ENCODE data around the gene ARHGEF6. TPM values are rescaled to one million over a fixed set of nuclear protein-coding genes. Genes with fewer than 3 reads are reported as not detected.

The ARHGEF6 gene
- total RNA-seq (2021) (5.1 to 5.6 TPM (median 5.2 TPM) in 3 replicates), Bru-seq, nascent RNA (percentile 36 among the genes with signal in this experiment)
- long read RNA-seq, experiment 1, full-length matches to known transcripts, result 17 of 33 reads
- long read RNA-seq, experiment 1, partial matches to known transcripts, result 8 of 33 reads
- long read RNA-seq, experiment 1, other reads (novel, unspliced or antisense), result 8 of 33 reads
- long read RNA-seq, experiment 2, partial matches to known transcripts, result 4 of 12 reads
- long read RNA-seq, experiment 2, other reads (novel, unspliced or antisense), result 8 of 12 reads
- long read RNA-seq, experiment 3, partial matches to known transcripts, result 1 of 1 reads
- long read RNA-seq, experiment 3, other reads (novel, unspliced or antisense), result 0 of 1 reads

DNA sequence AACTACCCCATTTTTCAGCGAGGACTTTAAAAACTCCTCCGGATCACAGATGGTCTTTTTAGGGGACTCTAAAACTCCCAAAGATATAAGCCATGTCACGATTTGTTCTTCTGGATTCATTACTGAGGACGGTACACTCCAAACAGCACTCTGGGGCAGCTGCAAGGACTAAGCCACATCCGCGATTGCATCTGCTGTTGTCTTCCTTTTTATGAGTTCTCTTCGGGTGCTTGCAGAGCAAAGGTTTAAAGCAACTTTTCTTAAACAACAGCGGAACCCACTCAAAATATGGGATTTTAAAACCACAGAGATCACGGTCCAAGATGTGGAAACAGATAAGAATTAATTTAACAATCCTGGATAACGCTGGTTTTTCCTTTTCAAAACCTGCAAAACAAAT, at the start of gene ARHGEF6:
TSS of gene ARHGEF6 (minus strand) at position 170 of the 400 bp plus-strand sequence. CDS start at position 120, 50 bp downstream.
- ATAC-seq, result no peak

GRCh38 chrX:136829413-136829812, 48.7 kb upstream of the ARHGEF6 start:
- ChIA-PET POLR2A (no interaction called here), CTCF (no interaction called here)
- ATAC-seq (no peak), DNase-seq (ENCODE audit: low spot score) (no peak)
- Mint-ChIP-seq H3K4me3 (no peak overlapping the region), H3K9me3 (0 out of 2 replicates have a peak, but pooled peaks cover 6% of the 10 kb centered on the region), H3K27me3 (ENCODE audit: low read depth) (no peaks in the 10 kb centered on the region), H3K27ac (no peak overlapping the region), H3K36me3 (no peaks in the 10 kb centered on the region; the same call in none of the 2 replicates), H3K4me1 (0 out of 2 replicates have a peak, but pooled peaks cover 2% of the 10 kb centered on the region)
- no peak for TF ChIP-seq E2F4 (CRISPR knock-in tag; IDR thresholded peaks at IDR 0.05; ENCODE audit: borderline replicate concordance, low read depth)
- TF ChIP-seq, protein P1, sequence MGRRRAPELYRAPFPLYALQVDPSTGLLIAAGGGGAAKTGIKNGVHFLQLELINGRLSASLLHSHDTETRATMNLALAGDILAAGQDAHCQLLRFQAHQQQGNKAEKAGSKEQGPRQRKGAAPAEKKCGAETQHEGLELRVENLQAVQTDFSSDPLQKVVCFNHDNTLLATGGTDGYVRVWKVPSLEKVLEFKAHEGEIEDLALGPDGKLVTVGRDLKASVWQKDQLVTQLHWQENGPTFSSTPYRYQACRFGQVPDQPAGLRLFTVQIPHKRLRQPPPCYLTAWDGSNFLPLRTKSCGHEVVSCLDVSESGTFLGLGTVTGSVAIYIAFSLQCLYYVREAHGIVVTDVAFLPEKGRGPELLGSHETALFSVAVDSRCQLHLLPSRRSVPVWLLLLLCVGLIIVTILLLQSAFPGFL (CRISPR knock-in tag; IDR thresholded peaks at IDR 0.05; ENCODE audit: borderline replicate concordance), result no peak
- no peak for TF ChIP-seq CBFB (CRISPR knock-in tag; IDR thresholded peaks at IDR 0.05; ENCODE audit: low read depth)
- no peak for TF ChIP-seq GABPB1 (CRISPR knock-in tag; IDR thresholded peaks at IDR 0.05)
- TF ChIP-seq MYBL2 (CRISPR knock-in tag; IDR thresholded peaks at IDR 0.05), result no peak
- TF ChIP-seq, protein P2, sequence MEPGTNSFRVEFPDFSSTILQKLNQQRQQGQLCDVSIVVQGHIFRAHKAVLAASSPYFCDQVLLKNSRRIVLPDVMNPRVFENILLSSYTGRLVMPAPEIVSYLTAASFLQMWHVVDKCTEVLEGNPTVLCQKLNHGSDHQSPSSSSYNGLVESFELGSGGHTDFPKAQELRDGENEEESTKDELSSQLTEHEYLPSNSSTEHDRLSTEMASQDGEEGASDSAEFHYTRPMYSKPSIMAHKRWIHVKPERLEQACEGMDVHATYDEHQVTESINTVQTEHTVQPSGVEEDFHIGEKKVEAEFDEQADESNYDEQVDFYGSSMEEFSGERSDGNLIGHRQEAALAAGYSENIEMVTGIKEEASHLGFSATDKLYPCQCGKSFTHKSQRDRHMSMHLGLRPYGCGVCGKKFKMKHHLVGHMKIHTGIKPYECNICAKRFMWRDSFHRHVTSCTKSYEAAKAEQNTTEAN (CRISPR knock-in tag; IDR thresholded peaks at IDR 0.05), result no peak
- TF ChIP-seq GTF2I (CRISPR knock-in tag; conservative IDR thresholded peaks at IDR 0.05), result no peak
- TF ChIP-seq, protein P3, sequence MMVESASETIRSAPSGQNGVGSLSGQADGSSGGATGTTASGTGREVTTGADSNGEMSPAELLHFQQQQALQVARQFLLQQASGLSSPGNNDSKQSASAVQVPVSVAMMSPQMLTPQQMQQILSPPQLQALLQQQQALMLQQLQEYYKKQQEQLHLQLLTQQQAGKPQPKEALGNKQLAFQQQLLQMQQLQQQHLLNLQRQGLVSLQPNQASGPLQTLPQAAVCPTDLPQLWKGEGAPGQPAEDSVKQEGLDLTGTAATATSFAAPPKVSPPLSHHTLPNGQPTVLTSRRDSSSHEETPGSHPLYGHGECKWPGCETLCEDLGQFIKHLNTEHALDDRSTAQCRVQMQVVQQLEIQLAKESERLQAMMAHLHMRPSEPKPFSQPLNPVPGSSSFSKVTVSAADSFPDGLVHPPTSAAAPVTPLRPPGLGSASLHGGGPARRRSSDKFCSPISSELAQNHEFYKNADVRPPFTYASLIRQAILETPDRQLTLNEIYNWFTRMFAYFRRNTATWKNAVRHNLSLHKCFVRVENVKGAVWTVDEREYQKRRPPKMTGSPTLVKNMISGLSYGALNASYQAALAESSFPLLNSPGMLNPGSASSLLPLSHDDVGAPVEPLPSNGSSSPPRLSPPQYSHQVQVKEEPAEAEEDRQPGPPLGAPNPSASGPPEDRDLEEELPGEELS (CRISPR knock-in tag; IDR thresholded peaks at IDR 0.05), result no peak
- TF ChIP-seq ZBTB21 (CRISPR knock-in tag; IDR thresholded peaks at IDR 0.05; ENCODE audit: borderline replicate concordance), result no peak
- TF ChIP-seq, protein P4, sequence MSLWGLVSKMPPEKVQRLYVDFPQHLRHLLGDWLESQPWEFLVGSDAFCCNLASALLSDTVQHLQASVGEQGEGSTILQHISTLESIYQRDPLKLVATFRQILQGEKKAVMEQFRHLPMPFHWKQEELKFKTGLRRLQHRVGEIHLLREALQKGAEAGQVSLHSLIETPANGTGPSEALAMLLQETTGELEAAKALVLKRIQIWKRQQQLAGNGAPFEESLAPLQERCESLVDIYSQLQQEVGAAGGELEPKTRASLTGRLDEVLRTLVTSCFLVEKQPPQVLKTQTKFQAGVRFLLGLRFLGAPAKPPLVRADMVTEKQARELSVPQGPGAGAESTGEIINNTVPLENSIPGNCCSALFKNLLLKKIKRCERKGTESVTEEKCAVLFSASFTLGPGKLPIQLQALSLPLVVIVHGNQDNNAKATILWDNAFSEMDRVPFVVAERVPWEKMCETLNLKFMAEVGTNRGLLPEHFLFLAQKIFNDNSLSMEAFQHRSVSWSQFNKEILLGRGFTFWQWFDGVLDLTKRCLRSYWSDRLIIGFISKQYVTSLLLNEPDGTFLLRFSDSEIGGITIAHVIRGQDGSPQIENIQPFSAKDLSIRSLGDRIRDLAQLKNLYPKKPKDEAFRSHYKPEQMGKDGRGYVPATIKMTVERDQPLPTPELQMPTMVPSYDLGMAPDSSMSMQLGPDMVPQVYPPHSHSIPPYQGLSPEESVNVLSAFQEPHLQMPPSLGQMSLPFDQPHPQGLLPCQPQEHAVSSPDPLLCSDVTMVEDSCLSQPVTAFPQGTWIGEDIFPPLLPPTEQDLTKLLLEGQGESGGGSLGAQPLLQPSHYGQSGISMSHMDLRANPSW (CRISPR knock-in tag; conservative IDR thresholded peaks at IDR 0.05; ENCODE audit: low read depth), result no peak
- no peak for TF ChIP-seq ZNF671 (CRISPR knock-in tag; IDR thresholded peaks at IDR 0.05)
- no peak for TF ChIP-seq CTCF (IDR thresholded peaks at IDR 0.05)

More for the DNA sequence above, at the start of gene ARHGEF6:
- POLR2A ChIA-PET, result no interaction called here
- Mint-ChIP-seq H3K9me3 (no peaks in the 10 kb centered on the region), H3K36me3 (no peaks in the 10 kb centered on the region), H3K4me3 (no peak within 1 kb of the TSS), H3K4me1 (peaks cover 7% of the 10 kb centered on the region), H3K27me3 (ENCODE audit: low read depth) (no peaks in the 10 kb centered on the region), H3K27ac (no peak within 1 kb of the TSS)
- no peak for DNase-seq (ENCODE audit: low spot score)
- CTCF ChIA-PET, result no interaction called here
- no peak for TF ChIP-seq ZNF423 (CRISPR knock-in tag; IDR thresholded peaks at IDR 0.05)
- TF ChIP-seq TCF7 (CRISPR knock-in tag; IDR thresholded peaks at IDR 0.05; ENCODE audit: low read depth), result no peak
- TF ChIP-seq, protein P5, sequence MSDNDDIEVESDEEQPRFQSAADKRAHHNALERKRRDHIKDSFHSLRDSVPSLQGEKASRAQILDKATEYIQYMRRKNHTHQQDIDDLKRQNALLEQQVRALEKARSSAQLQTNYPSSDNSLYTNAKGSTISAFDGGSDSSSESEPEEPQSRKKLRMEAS (CRISPR knock-in tag; IDR thresholded peaks at IDR 0.05), result no peak
- TF ChIP-seq NFE2L1 (CRISPR knock-in tag; IDR thresholded peaks at IDR 0.05), result no peak
- TF ChIP-seq FOXK1 (CRISPR knock-in tag; IDR thresholded peaks at IDR 0.05), result no peak
- TF ChIP-seq TEAD4 (CRISPR knock-in tag; IDR thresholded peaks at IDR 0.05), result no peak
- TF ChIP-seq, protein P3 (CRISPR knock-in tag; IDR thresholded peaks at IDR 0.05), result no peak
- no peak for TF ChIP-seq ATF1 (CRISPR knock-in tag; IDR thresholded peaks at IDR 0.05)
- no peak for TF ChIP-seq ZNF121 (CRISPR knock-in tag; IDR thresholded peaks at IDR 0.05)
- TF ChIP-seq ZNF263 (CRISPR knock-in tag; IDR thresholded peaks at IDR 0.05; ENCODE audit: low read depth), result no peak
- TF ChIP-seq NFYB (CRISPR knock-in tag; conservative IDR thresholded peaks at IDR 0.05; ENCODE audit: low read depth), result no peak
- TF ChIP-seq ELF4 (CRISPR knock-in tag; IDR thresholded peaks at IDR 0.05; ENCODE audit: low read depth), result no peak
- no peak for TF ChIP-seq OVOL2 (CRISPR knock-in tag; IDR thresholded peaks at IDR 0.05; ENCODE audit: borderline replicate concordance)
- TF ChIP-seq EMX1 (CRISPR knock-in tag; IDR thresholded peaks at IDR 0.05), result no peak
- TF ChIP-seq NR3C1 (CRISPR knock-in tag; conservative IDR thresholded peaks at IDR 0.05; ENCODE audit: low read depth), result no peak
- TF ChIP-seq, protein P6, sequence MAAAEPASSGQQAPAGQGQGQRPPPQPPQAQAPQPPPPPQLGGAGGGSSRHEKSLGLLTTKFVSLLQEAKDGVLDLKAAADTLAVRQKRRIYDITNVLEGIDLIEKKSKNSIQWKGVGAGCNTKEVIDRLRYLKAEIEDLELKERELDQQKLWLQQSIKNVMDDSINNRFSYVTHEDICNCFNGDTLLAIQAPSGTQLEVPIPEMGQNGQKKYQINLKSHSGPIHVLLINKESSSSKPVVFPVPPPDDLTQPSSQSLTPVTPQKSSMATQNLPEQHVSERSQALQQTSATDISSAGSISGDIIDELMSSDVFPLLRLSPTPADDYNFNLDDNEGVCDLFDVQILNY (CRISPR knock-in tag; IDR thresholded peaks at IDR 0.05), result no peak

Data from WTC11 (cell line).